Cardiac muscle cell (in vitro differentiated cells and primary cell): ENCODE measurements around the gene SP6. TPM values are rescaled to one million over a fixed set of nuclear protein-coding genes. Genes with fewer than 3 reads are reported as not detected.

ENCODE experiments used
- DNase-seq, 2 donors: peaks; one replicate each; pipeline versions ENCODE4 v3.0.0 to v3.0.0-alpha.2; 2010 to 2017; ENCODE audit warnings: low read depth in 1 of 2, low spot score in 1 of 2
- H3K27ac ChIP-seq: fragments of 200-600 bp; sonication (generic); 2 replicates; pipeline ENCODE4 v1.5.1; 2016
- H3K27me3 ChIP-seq: fragments of 200-600 bp; sonication (generic); 2 replicates; pipeline ENCODE4 v1.6.0; 2016; ENCODE audit warnings: control low read depth
- H3K36me3 ChIP-seq: fragments of 200-600 bp; sonication (generic); 2 replicates; pipeline ENCODE4 v1.5.1; 2016; ENCODE audit warnings: control low read depth
- H3K4me1 ChIP-seq: fragments of 200-600 bp; sonication (generic); 2 replicates; pipeline ENCODE4 v1.8.1; 2017; ENCODE audit warnings: low read depth, mild to moderate bottlenecking, mixed run types
- H3K4me3 ChIP-seq: fragments of 200-600 bp; sonication (generic); 2 replicates; pipeline ENCODE4 v1.5.1; 2016; ENCODE audit warnings: mild to moderate bottlenecking
- H3K9me3 ChIP-seq: fragments of 200-600 bp; sonication (generic); 2 replicates; pipeline ENCODE4 v1.5.1; 2017; ENCODE audit warnings: low read depth, mild to moderate bottlenecking, control low read depth
- CTCF ChIP-seq: IDR thresholded peaks from 2 replicates; pipeline ENCODE4 v1.5.1; 2012; ENCODE audit warnings: low read depth, mild to moderate bottlenecking, low read length
- polyA plus RNA-seq: library from polyadenylated mRNA; unstranded; fragments of >200 nt; fragmentation: Nextera tagmentation; extraction: Ambion mirVana; gene quantifications from 2 replicates; pipeline ENCODE4 v1.2.1, GENCODE V29; 2016
- total RNA-seq: library from RNA; depleted of rRNA; stranded (reverse); fragments of >200 nt; gene quantifications from 2 replicates; pipeline ENCODE4 v1.2.3, GENCODE V29; 2016

SP6 gene
- total and polyA plus RNA-seq, 2 experiments from 2014 or later: 5.0 to 5.8 TPM

DNA sequence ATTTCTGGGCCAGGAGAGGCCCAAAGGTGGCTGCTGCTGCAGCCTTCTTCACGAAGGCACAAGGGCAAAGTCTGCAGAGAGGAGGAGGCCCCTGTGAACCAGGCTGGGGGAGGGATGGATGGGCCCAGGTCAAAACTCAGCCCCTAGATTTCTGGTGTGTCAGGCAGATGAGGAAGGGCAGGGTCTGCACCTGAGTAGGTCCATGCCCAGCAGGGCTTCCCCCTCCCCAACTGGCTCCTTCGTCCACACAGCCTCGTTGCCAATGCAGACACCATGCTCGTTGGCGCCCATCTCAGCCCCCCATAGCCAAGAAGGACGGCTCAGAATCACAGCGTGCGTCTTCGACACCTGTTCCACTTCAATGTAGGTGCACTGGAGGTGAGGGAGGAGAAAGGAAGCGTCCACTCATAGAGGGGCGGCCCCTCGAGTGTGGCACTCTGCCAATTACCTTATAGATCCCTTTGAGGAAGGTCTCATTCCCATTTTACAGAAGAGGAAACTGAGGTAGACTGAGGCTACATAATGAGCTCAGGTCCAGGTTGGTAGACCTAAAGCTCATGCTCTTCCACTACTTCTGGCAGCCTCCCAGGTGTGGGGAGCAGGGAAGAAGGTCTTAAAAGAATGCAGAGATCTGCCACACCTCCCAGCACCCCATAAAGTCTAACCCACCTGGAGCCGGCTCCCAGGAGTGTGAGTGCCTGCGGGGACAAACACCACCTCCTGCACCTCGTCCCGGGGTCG, 10.8 kb downstream of the SP6 start:
- H3K4me3 ChIP-seq: peak overlapping the region; percentile 74
- H3K9me3 ChIP-seq: no peaks in the 10 kb centered on the region
- peak overlapping the region; percentile 72 for H3K27ac ChIP-seq
- no peak for DNase-seq
- peaks cover 3% of the 10 kb centered on the region for H3K36me3 ChIP-seq
- TF ChIP-seq CTCF: no peak
- no peaks in the 10 kb centered on the region for H3K27me3 ChIP-seq
- H3K4me1 ChIP-seq: peaks cover 23% of the 10 kb centered on the region

DNA sequence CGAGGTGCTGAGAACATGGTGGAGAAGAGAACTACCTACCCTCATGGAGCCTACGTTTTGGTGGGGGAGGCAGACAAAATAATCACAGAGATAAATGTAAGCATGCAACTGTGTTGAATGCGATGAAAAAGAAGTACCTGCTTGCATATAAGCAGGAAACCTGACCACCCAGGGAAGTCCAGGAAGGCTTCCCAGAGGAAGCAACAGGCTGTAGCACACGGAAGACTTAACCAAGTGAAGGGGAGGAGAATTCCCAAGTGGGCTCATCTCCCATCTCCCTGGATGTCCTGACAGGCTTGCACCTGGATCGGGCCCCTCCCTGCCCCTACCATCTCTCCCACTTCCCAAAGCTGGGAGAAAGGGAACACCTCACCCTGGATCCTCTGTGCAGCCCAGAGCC, 11.9 kb downstream of the SP6 start:
- no peak for TF ChIP-seq CTCF
- H3K9me3 ChIP-seq: no peaks in the 10 kb centered on the region
- no peak for DNase-seq
- no peaks in the 10 kb centered on the region for H3K27me3 ChIP-seq
- no peak overlapping the region for H3K4me3 ChIP-seq
- H3K27ac ChIP-seq: no peak overlapping the region
- peaks cover 13% of the 10 kb centered on the region for H3K4me1 ChIP-seq
- H3K36me3 ChIP-seq: peaks cover 3% of the 10 kb centered on the region

DNA sequence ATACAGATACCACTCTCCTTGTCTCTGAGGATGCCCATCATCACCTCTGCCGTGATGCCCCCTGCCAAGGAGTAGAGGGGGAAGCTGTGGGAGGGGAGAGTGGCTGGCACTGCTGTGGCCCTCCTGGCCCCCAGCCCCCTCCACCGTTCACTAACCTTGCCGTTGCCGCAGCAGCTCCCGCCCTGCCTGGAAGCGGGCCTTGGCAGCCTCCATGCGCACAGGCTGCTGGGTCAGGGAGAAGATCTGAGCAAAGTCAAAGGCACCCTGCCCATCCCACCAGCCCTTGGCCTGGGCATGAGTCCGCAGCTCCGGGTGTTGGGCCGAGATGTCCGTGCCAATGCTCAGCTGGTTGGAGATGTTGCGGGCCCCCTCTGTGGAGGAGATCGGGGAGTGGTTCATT, 12.3 kb downstream of the SP6 start:
- Histone ChIP-seq H3K4me1 (peaks cover 12% of the 10 kb centered on the region), H3K36me3 (peaks cover 3% of the 10 kb centered on the region), H3K27ac (no peak overlapping the region), H3K9me3 (no peaks in the 10 kb centered on the region), H3K4me3 (no peak overlapping the region), H3K27me3 (no peaks in the 10 kb centered on the region)
- no peak for DNase-seq
- no peak for TF ChIP-seq CTCF

DNA sequence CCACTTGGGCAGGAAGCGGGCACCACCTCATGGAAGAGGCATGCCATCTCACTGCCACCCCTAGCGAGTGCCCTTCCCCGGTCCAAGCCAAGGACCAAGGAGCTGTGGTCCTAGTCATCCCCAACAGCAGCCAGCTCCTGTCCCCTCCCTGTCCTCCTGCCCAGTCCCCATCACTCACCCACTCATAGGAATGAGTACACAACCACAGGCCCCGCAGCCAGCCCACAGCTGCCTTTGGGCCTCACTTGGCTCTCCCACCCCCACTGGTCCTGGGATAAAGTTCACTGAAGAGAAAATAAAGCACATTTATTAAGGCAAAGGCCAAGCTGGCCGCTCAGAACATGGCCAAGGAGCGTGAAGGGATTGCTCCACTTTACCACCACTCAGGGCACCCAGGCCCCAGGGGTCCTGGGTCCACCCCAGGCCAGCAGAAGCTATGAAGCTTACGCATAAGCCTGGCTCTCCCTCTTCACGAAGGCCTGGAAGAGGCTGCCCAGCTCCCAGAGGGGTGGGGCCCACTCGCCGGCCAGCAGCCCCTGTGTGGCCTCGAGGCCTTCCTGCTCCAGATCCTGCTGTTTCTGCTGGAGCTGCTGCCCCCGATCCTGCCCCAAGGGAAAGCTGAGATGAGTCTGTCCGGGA, 13.4 kb downstream of the SP6 start:
- Histone ChIP-seq H3K27me3 (no peaks in the 10 kb centered on the region), H3K9me3 (no peaks in the 10 kb centered on the region), H3K4me1 (peaks cover 8% of the 10 kb centered on the region), H3K27ac (no peak overlapping the region), H3K4me3 (no peak overlapping the region), H3K36me3 (peaks cover 3% of the 10 kb centered on the region)
- no peak for DNase-seq
- TF ChIP-seq CTCF: no peak

DNA sequence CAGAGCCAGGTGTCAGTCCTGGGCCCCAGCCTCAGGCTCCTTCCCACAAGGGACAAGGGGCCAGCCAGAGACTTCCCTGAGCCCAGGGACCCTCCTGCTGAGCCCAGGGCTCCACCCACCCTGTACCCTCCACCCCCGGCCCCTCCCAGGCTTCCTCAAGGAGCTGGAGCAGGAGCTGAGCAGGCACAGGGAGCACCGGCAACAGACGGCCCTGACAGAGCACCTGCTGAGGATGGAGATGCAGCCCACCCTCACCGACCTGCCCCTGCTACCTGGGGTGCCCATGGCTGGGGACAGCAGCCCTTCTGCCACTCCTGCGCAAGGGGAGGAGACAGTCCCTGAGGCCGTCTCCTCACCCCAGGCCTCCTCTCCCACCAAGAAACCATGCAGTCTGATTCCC, 14.4 kb downstream of the SP6 start:
- DNase-seq: no peak
- Histone ChIP-seq H3K9me3 (no peaks in the 10 kb centered on the region), H3K27ac (no peak overlapping the region), H3K36me3 (peaks cover 3% of the 10 kb centered on the region), H3K4me1 (peaks cover 8% of the 10 kb centered on the region), H3K27me3 (no peaks in the 10 kb centered on the region), H3K4me3 (no peak overlapping the region)
- no peak for TF ChIP-seq CTCF
